Measurements from ENCODE around the gene ADAMTS18.

DNA sequence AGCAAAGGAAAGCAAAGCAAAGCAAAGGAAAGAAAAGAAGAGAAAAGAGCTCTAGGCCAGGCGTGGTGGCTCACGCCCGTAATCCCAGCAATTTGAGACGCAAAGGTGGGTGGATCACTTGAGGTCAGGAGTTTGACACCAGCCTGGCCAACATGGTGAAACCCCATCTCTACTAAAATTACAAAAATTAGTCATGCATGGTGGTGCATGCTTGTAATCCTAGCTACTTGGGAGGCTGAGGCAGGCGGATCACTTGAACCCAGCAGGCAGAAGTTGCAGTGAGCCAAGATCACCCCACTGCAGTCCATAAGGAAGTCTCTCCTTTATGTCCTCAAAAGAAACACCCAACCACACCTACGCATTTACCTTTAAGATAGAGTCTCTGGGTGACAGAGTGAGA, 70.1 kb downstream of the ADAMTS18 start:
- no peak for TF ChIP-seq CTCF (optimal IDR thresholded peaks at IDR 0.05 in 1 of 3, IDR thresholded peaks at IDR 0.05 in 1 of 3, conservative IDR thresholded peaks at IDR 0.05 in 1 of 3; ENCODE audit: extremely low read depth in 1 of 3, insufficient read depth in 2 of 3, low read length in 3 of 3)
- TF ChIP-seq EZH2 (IDR thresholded peaks at IDR 0.05; ENCODE audit: low read length): no peak
